CD14-positive monocyte (primary cell): Measurements from ENCODE around the gene ZNF273. TPM values are rescaled to one million over a fixed set of nuclear protein-coding genes. Genes with fewer than 3 reads are reported as not detected.
A peak's percentile ranks its signal among the peaks of the same experiment; 100 is the strongest.
"Not testable (repeated sequence)": the region's sequence is repeated elsewhere in the genome, so short reads cannot be mapped to it uniquely, and the experiment has no call there.

ENCODE experiments used
- DNase-seq, 3 donors: peaks; one replicate each; pipeline ENCODE4 v3.0.0-alpha.2; 2011 to 2022
- H2AFZ ChIP-seq: 2 replicates; pipeline ENCODE4 v1.6.0; 2012; ENCODE audit warnings: mild to moderate bottlenecking, low read depth, low read length, inconsistent platforms; ENCODE audit not compliant: insufficient read depth, poor library complexity, severe bottlenecking
- H3K27ac ChIP-seq, 2 donors: 1 replicate in 1 of 2; 2 replicates in 1 of 2; pipeline ENCODE4 v1.5.1; 2012 to 2013; ENCODE audit warnings: low read length in 2 of 2, control low read depth in 1 of 2, inconsistent platforms in 1 of 2, low read depth in 1 of 2, mild to moderate bottlenecking in 1 of 2
- H3K27me3 ChIP-seq, 2 donors: one replicate each; pipeline versions ENCODE4 v1.6.0 to v1.6.1; 2011 to 2013; ENCODE audit warnings: low read length in 2 of 2; ENCODE audit not compliant: control insufficient read depth in 2 of 2, insufficient read depth in 2 of 2
- H3K36me3 ChIP-seq, 2 donors: replicated peaks in 1 of 2; 1 replicate in 1 of 2; 2 replicates in 1 of 2; pipeline versions ENCODE4 v1.5.1 to v1.6.1; 2012 to 2013; ENCODE audit warnings: low read length in 2 of 2, control low read depth in 1 of 2, inconsistent platforms in 1 of 2, mild to moderate bottlenecking in 1 of 2; ENCODE audit not compliant: insufficient read depth in 2 of 2, control insufficient read depth in 1 of 2
- H3K4me1 ChIP-seq, 2 donors: 1 replicate in 1 of 2; 2 replicates in 1 of 2; pipeline versions ENCODE4 v1.5.1 to v1.6.1; 2012 to 2013; ENCODE audit warnings: low read length in 2 of 2, control low read depth in 1 of 2, inconsistent platforms in 1 of 2, mild to moderate bottlenecking in 1 of 2, moderate library complexity in 1 of 2; ENCODE audit not compliant: insufficient read depth in 2 of 2, control insufficient read depth in 1 of 2
- H3K4me2 ChIP-seq: replicated peaks from 2 replicates; pipeline ENCODE3; 2012; ENCODE audit warnings: low read length, moderate library complexity, mild to moderate bottlenecking; ENCODE audit not compliant: poor library complexity, severe bottlenecking; ENCODE audit errors: extremely low read depth
- H3K4me3 ChIP-seq, 3 experiments: fragments of 200-600 bp in 1 of 3; sonication (generic) in 1 of 3; replicated peaks in 1 of 3; 1 replicate in 2 of 3; 2 replicates in 1 of 3; pipeline ENCODE4 v1.5.1; 2011 to 2013; ENCODE audit warnings: low read length in 3 of 3, mild to moderate bottlenecking in 3 of 3, control low read depth in 2 of 3, low read depth in 2 of 3, inconsistent platforms in 1 of 3, moderate library complexity in 1 of 3
- H3K79me2 ChIP-seq: 2 replicates; pipeline ENCODE4 v1.6.0; 2012; ENCODE audit warnings: mild to moderate bottlenecking, control low read depth, inconsistent platforms, low read length, moderate library complexity; ENCODE audit not compliant: insufficient read depth
- H3K9ac ChIP-seq: 2 replicates; pipeline ENCODE4 v1.6.0; 2017; ENCODE audit warnings: low read length, mild to moderate bottlenecking; ENCODE audit not compliant: insufficient read depth, poor library complexity, severe bottlenecking
- H3K9me3 ChIP-seq, 2 donors: replicated peaks in 1 of 2; 1 replicate in 1 of 2; 2 replicates in 1 of 2; pipeline versions ENCODE4 v1.5.1 to v1.6.1; 2012 to 2013; ENCODE audit warnings: low read length in 2 of 2, control low read depth in 1 of 2; ENCODE audit not compliant: control insufficient read depth in 1 of 2, insufficient read depth in 1 of 2
- H4K20me1 ChIP-seq: 2 replicates; pipeline ENCODE4 v1.6.0; 2012; ENCODE audit warnings: mild to moderate bottlenecking, low read length, control low read depth, moderate library complexity; ENCODE audit not compliant: insufficient read depth
- H3K27ac Mint-ChIP-seq, 7 donors: one replicate each; pipeline ENCODE4 v1.8.0; 2020; ENCODE audit warnings: mild to moderate bottlenecking in 7 of 7, mixed read lengths in 7 of 7, moderate library complexity in 6 of 7, inconsistent platforms in 2 of 7
- H3K27me3 Mint-ChIP-seq, 3 donors: one replicate each; pipeline ENCODE4 v1.8.0; 2021 to 2022; ENCODE audit warnings: low read depth in 3 of 3, mild to moderate bottlenecking in 3 of 3, mixed read lengths in 3 of 3, moderate library complexity in 3 of 3, inconsistent platforms in 1 of 3
- H3K36me3 Mint-ChIP-seq, 2 donors: one replicate each; pipeline ENCODE4 v1.8.0; 2020; ENCODE audit warnings: mixed read lengths in 2 of 2, inconsistent platforms in 1 of 2, mild to moderate bottlenecking in 1 of 2
- H3K4me1 Mint-ChIP-seq: one replicate; pipeline ENCODE4 v1.8.0; 2020; ENCODE audit warnings: mild to moderate bottlenecking, mixed read lengths
- H3K4me3 Mint-ChIP-seq, 2 donors: one replicate each; pipeline ENCODE4 v1.8.0; 2020; ENCODE audit warnings: mild to moderate bottlenecking in 2 of 2, mixed read lengths in 2 of 2, moderate library complexity in 1 of 2
- H3K9me3 Mint-ChIP-seq, 7 donors: one replicate each; pipeline ENCODE4 v1.8.0; 2020 to 2022; ENCODE audit warnings: mixed read lengths in 7 of 7, mild to moderate bottlenecking in 6 of 7, moderate library complexity in 6 of 7, inconsistent platforms in 2 of 7
- CTCF ChIP-seq: fragments of 200-600 bp; IDR thresholded peaks from one replicate; pipeline ENCODE4 v1.8.0; 2022; ENCODE audit warnings: antibody characterized with exemption, mild to moderate bottlenecking
- WGBS: methylation state at CpG from one replicate; pipeline ENCODE4 v1.1.5; 2013; ENCODE audit warnings: missing lambda C conversion rate; ENCODE audit not compliant: insufficient coverage; 5-methylcytosine and 5-hydroxymethylcytosine counted together
- intact Hi-C, 2 donors: fragments of 100-400 bp; cut with micrococcal nuclease; formaldehyde crosslinking; loops; one replicate each; pipeline versions ENCODE4 v1.15.0 to v1.15.1; 2023
- polyA plus RNA-seq, 3 donors: library from polyadenylated mRNA; depleted of rRNA in 1 of 3; unstranded in 2 of 3; stranded (reverse) in 1 of 3; fragments of 300-500 nt in 2 of 3; fragments of >200 nt in 1 of 3; fragmentation: Illumina TruSeq in 2 of 3; gene quantifications; 1 replicate in 2 of 3; 2 replicates in 1 of 3; pipeline ENCODE4 v1.2.3, GENCODE V29; 2012 to 2021

The ZNF273 gene
- polyA plus RNA-seq, 3 donors: 0.21 to 1.7 (median 0.62) TPM

DNA sequence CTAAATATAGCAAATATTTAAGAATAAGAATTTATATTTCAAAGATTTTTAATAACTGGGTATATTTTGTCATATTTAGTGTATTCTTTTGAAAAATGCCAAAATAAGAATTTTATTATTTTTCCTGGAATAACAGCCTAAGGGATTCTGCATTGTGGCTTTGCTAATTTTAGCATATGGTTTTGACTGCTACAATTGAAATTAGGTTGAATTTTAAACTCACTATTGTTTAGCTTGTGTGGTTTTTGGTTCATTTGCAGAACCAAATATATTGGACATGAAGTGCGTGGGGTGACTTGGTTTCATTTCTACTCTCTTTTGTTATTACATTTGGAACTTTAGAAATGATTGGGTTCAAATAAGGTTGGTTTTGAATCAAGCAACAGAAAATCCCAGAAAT lies 35.5 kb downstream of the ZNF273 start:
- intact Hi-C loops: no loop called here
- no peak for TF ChIP-seq CTCF
- Histone ChIP-seq H2AFZ (no peak overlapping the region), H3K9me3 (peaks cover 11 to 39% of the 10 kb centered on the region in 2 donors), H3K4me3 (no peak overlapping the region), H3K27ac (no peak overlapping the region), H3K36me3 (no peaks in the 10 kb centered on the region), H3K4me1 (no peaks in the 10 kb centered on the region), H3K9ac (no peak overlapping the region), H3K79me2 (no peaks in the 10 kb centered on the region), H4K20me1 (no peaks in the 10 kb centered on the region), H3K27me3 (peaks cover 0 to 5% of the 10 kb centered on the region in 2 donors), H3K4me2 (no peak overlapping the region)
- no peak for DNase-seq
- Mint-ChIP-seq H3K27ac (no peak overlapping the region), H3K9me3 (peaks cover 8 to 39% (median 31%) of the 10 kb centered on the region in 7 donors), H3K4me3 (no peak overlapping the region), H3K36me3 (no peaks in the 10 kb centered on the region), H3K4me1 (no peaks in the 10 kb centered on the region), H3K27me3 (peaks cover 11 to 19% (median 11%) of the 10 kb centered on the region in 3 donors)
- no CpG with 5 or more reads among the region's 1 CpG for WGBS

GRCh38 chr7:64940021-64940420 lies 36.9 kb downstream of the ZNF273 start:
- intact Hi-C loops, H3K27me3 ChIP-seq, H3K4me3 Mint-ChIP-seq, H3K79me2 ChIP-seq, H3K36me3 Mint-ChIP-seq, H3K9ac ChIP-seq, H3K27ac ChIP-seq, H4K20me1 ChIP-seq, H2AFZ ChIP-seq, H3K4me3 ChIP-seq, H3K36me3 ChIP-seq, DNase-seq, H3K27ac Mint-ChIP-seq, H3K4me1 Mint-ChIP-seq, H3K4me2 ChIP-seq, H3K4me1 ChIP-seq: not testable (repeated sequence)
- WGBS: 94% methylated on average over 6 of the region's 6 CpGs
- peaks cover 9 to 28% of the 10 kb centered on the region in 2 donors for H3K9me3 ChIP-seq
- peaks cover 18 to 27% (median 20%) of the 10 kb centered on the region in 3 donors for H3K27me3 Mint-ChIP-seq
- H3K9me3 Mint-ChIP-seq: peaks cover 8 to 35% (median 28%) of the 10 kb centered on the region in 7 donors

GRCh38 chr7:64944667-64945502 lies 41.8 kb downstream of the ZNF273 start:
- DNase-seq, H3K79me2 ChIP-seq, H3K4me3 Mint-ChIP-seq, H3K4me1 ChIP-seq, H3K9me3 ChIP-seq, H3K4me1 Mint-ChIP-seq, H3K4me2 ChIP-seq, H4K20me1 ChIP-seq, H3K9ac ChIP-seq, H3K36me3 Mint-ChIP-seq, H3K27ac ChIP-seq, H3K4me3 ChIP-seq, intact Hi-C loops, H3K36me3 ChIP-seq, H2AFZ ChIP-seq: not testable (repeated sequence)
- peaks cover 32 to 53% of the 10 kb centered on the region in 2 donors for H3K27me3 ChIP-seq
- Mint-ChIP-seq H3K27ac (peak overlapping the region in 1 of 7 donors; percentile 46), H3K27me3 (peaks cover 45 to 72% (median 57%) of the 10 kb centered on the region in 3 donors), H3K9me3 (peaks cover 6 to 24% (median 12%) of the 10 kb centered on the region in 7 donors)
- WGBS: 89% methylated on average over 1 of the region's 5 CpGs
